Osteocyte (in vitro differentiated cells): ENCODE measurements around the gene TICRR. TPM values are rescaled to one million over a fixed set of nuclear protein-coding genes. Genes with fewer than 3 reads are reported as not detected.

Experiments used
- DNase-seq: peaks from one replicate; pipeline ENCODE4 v3.0.0; 2021; ENCODE audit warnings: mixed read lengths; ENCODE audit not compliant: unreplicated experiment; ENCODE audit errors: extremely low spot score
- H3K27ac Mint-ChIP-seq: one replicate; pipeline ENCODE4 v1.8.0; 2021; ENCODE audit warnings: mild to moderate bottlenecking, mixed read lengths; ENCODE audit not compliant: unreplicated experiment
- H3K27me3 Mint-ChIP-seq: one replicate; pipeline ENCODE4 v1.8.0; 2021; ENCODE audit warnings: mixed read lengths; ENCODE audit not compliant: unreplicated experiment
- H3K36me3 Mint-ChIP-seq: one replicate; pipeline ENCODE4 v1.8.0; 2021; ENCODE audit warnings: mixed read lengths; ENCODE audit not compliant: unreplicated experiment
- H3K4me1 Mint-ChIP-seq: one replicate; pipeline ENCODE4 v1.8.0; 2021; ENCODE audit warnings: mixed read lengths; ENCODE audit not compliant: unreplicated experiment
- H3K4me3 Mint-ChIP-seq: one replicate; pipeline ENCODE4 v1.8.0; 2021; ENCODE audit warnings: mild to moderate bottlenecking, moderate library complexity, mixed read lengths; ENCODE audit not compliant: unreplicated experiment
- H3K9me3 Mint-ChIP-seq: one replicate; pipeline ENCODE4 v1.8.0; 2021; ENCODE audit warnings: mixed read lengths; ENCODE audit not compliant: unreplicated experiment
- total RNA-seq: library from RNA; stranded (reverse); gene quantifications from 2 replicates; pipeline ENCODE4 v1.2.1, GENCODE V29; 2021
- TF ChIP-seq, protein P1 (sequence below): fragments of 200-600 bp; sonication (generic); IDR thresholded peaks from 2 replicates; pipeline ENCODE4 v1.5.0; 2021; ENCODE audit warnings: antibody characterized with exemption, mild to moderate bottlenecking, moderate library complexity

The TICRR gene
- total RNA-seq, 1 donor from 2014 or later, result 2.1 TPM

DNA sequence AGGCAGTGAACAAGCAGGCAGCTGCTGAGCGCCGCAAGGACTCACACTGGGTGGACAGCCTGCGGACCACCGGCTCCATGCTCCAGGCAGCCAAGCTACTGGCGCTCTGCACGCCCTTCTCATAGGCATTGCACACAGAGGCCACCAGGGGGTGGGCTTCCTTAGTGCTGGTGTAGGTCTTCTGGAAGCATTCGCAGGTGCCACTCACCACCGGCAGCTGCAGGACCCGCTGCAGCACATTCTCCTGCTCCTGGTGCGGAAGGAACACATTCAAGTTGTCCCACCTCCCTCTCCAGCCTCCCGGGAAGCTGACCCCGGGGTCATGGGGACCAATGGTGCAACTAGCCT, 97.9 kb downstream of the TICRR start:
- Mint-ChIP-seq H3K36me3 (no peaks in the 10 kb centered on the region), H3K4me1 (peaks cover 5% of the 10 kb centered on the region), H3K4me3 (no peak overlapping the region), H3K27me3 (no peaks in the 10 kb centered on the region), H3K27ac (no peak overlapping the region), H3K9me3 (no peaks in the 10 kb centered on the region)
- no peak for DNase-seq
- TF ChIP-seq, protein P1, sequence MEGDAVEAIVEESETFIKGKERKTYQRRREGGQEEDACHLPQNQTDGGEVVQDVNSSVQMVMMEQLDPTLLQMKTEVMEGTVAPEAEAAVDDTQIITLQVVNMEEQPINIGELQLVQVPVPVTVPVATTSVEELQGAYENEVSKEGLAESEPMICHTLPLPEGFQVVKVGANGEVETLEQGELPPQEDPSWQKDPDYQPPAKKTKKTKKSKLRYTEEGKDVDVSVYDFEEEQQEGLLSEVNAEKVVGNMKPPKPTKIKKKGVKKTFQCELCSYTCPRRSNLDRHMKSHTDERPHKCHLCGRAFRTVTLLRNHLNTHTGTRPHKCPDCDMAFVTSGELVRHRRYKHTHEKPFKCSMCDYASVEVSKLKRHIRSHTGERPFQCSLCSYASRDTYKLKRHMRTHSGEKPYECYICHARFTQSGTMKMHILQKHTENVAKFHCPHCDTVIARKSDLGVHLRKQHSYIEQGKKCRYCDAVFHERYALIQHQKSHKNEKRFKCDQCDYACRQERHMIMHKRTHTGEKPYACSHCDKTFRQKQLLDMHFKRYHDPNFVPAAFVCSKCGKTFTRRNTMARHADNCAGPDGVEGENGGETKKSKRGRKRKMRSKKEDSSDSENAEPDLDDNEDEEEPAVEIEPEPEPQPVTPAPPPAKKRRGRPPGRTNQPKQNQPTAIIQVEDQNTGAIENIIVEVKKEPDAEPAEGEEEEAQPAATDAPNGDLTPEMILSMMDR, result peak; percentile 42

DNA sequence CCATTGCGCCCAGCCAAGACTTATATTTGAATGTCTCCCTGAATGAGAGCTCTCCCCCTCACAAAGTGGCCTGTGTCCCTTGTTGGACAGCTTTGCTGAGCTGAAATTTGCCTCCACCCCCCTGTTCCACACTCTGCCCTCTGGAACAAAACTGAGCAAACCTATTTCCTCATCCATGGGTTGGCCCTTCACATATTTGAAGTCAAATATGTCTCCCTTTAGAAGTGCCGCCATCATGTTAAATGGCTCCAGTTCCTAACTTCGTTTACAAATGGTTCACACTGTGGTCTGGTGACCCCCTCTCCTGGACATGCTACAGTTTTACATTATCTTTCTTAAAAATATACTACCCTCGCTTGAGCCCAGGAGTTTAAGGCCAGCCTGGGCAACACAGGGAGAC, 99.3 kb downstream of the TICRR start:
- TF ChIP-seq, protein P1, result no peak
- no peak for DNase-seq
- Mint-ChIP-seq H3K4me1 (peaks cover 5% of the 10 kb centered on the region), H3K36me3 (no peaks in the 10 kb centered on the region), H3K4me3 (no peak overlapping the region), H3K9me3 (no peaks in the 10 kb centered on the region), H3K27me3 (no peaks in the 10 kb centered on the region), H3K27ac (no peak overlapping the region)

DNA sequence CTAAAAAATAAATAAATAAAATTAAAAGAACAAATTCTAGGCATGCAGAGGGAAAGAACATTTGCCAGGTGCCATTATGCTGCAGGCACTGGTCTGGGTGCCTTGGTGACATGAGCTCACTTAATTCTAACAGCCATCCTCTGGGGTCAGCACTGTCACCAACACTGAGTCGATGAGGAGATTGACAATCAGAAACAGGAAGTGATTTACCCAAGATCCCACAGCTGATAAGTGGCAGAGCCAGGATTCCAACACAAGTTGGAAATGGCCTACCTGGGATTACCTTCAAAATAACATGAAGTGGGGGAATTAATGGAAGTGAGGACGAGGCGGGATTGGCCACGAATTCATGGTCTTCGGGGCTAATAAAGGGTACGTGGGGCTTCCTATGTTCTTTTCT, 100.3 kb downstream of the TICRR start:
- TF ChIP-seq, protein P1, result no peak
- peaks cover 10% of the 10 kb centered on the region for H3K4me1 Mint-ChIP-seq
- peak; percentile 30 for DNase-seq
- H3K9me3 Mint-ChIP-seq, result no peaks in the 10 kb centered on the region
- no peak overlapping the region for H3K4me3 Mint-ChIP-seq
- no peak overlapping the region for H3K27ac Mint-ChIP-seq
- H3K27me3 Mint-ChIP-seq, result no peaks in the 10 kb centered on the region
- H3K36me3 Mint-ChIP-seq, result peaks cover 2% of the 10 kb centered on the region

DNA sequence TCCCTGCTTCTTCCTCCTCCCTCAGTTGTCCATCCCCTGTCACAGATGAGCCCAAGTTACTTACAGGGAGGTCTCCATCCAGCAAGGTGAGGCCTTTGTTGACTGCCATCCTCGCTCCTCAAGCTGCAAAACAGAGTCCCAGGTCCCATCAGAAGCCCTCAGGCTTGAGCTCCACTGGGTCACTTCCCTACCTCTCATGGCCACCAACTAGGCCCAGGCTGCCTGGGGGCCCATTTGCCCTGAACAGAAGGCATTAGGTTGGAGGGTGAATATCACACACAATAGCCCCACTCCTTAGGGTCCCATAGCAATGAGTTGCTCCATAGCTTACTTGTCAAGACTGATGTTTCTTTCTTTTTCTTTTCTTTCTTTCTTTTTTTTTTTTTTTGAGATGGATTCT, 102.1 kb downstream of the TICRR start:
- peak; percentile 76 for DNase-seq
- Mint-ChIP-seq H3K4me1 (peaks cover 12% of the 10 kb centered on the region), H3K27me3 (no peaks in the 10 kb centered on the region), H3K4me3 (no peak overlapping the region), H3K9me3 (no peaks in the 10 kb centered on the region), H3K36me3 (peaks cover 7% of the 10 kb centered on the region), H3K27ac (no peak overlapping the region)
- TF ChIP-seq, protein P1, result no peak

Other genes with a start within 250 kb of the TICRR start
- 52.0 and 60.8 TPM in 2 replicates for gene POLG, start 240.6 kb upstream of the TICRR start, total RNA-seq
- not detected in 2 replicates for gene RHCG, start 78.9 kb upstream of the TICRR start, total RNA-seq
- 18.2 and 20.0 TPM in 2 replicates for gene KIF7, start 80.0 kb downstream of the TICRR start, total RNA-seq
- gene PLIN1, start 103.9 kb downstream of the TICRR start, total RNA-seq, result 0.70 and 0.84 TPM in 2 replicates
- 4.6 and 5.6 TPM in 2 replicates for gene PEX11A, start 115.3 kb downstream of the TICRR start, total RNA-seq
- 0.19 TPM in 1 of 2 replicates, not detected in the other for gene WDR93, start 115.3 kb downstream of the TICRR start, total RNA-seq
- 2.1 and 2.2 TPM in 2 replicates for gene MESP1, start 175.8 kb downstream of the TICRR start, total RNA-seq
- gene MESP2, start 200.9 kb downstream of the TICRR start, total RNA-seq, result not detected in 2 replicates
- 93.1 and 95.4 TPM in 2 replicates for gene ANPEP, start 239.4 kb downstream of the TICRR start, total RNA-seq